ENCODE results near the gene RPN1.

RPN1 gene

DNA sequence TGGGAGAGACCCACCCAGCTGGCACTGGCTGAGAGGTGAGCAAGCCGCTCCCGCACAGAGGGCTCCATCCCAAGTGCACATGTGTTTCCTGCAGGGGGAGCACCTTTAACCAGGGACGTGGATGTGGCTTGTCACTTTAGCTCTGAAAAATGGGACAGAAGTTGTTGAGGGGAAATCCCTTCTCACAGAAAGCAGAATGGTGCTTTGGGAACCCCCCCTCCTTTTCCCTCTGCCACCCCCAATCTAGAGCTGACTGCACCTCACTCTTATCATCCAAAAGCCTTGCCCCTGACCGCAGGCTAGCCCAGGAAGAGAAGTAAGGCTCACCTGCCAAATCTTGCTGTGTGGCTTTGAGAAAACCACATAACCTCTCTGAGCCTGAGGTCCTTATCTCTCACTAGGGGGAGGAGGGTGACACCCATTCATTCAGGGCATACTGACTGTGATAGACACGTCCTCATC is 77.9 kb downstream of the RPN1 start:
- H3K79me1 ChIP-seq (ENCODE audit: low read length), result no peaks in the 10 kb centered on the region
- no peak overlapping the region for H4K5ac ChIP-seq (ENCODE audit: low read length)
- no peak overlapping the region for H3K18ac ChIP-seq (ENCODE audit: low read length)
- H3K23ac ChIP-seq (ENCODE audit: low read length), result no peak overlapping the region
- H2BK5ac ChIP-seq (ENCODE audit: low read length), result no peak overlapping the region
- no peak overlapping the region for H3K4me3 ChIP-seq (ENCODE audit: low read length)
- no peak overlapping the region for H3K4me2 ChIP-seq (ENCODE audit: low read length)
- no peak overlapping the region for H3K4ac ChIP-seq (ENCODE audit: low read depth, low read length)
- no peaks in the 10 kb centered on the region for H3K4me1 ChIP-seq (ENCODE audit: control insufficient read depth, low read depth, low read length)
- H3K36me3 ChIP-seq (ENCODE audit: control insufficient read depth, insufficient read depth, low read length), result no peaks in the 10 kb centered on the region
- H3K27me3 ChIP-seq (ENCODE audit: insufficient read depth, low read length, poor library complexity), result no peaks in the 10 kb centered on the region
- H2BK120ac ChIP-seq (ENCODE audit: low read depth, low read length), result no peak overlapping the region
- no peak overlapping the region for H3K9ac ChIP-seq (ENCODE audit: low read length)
- no peaks in the 10 kb centered on the region for H3K79me2 ChIP-seq (ENCODE audit: control insufficient read depth, insufficient read depth, low read length)
- no peak overlapping the region for H3K56ac ChIP-seq (ENCODE audit: low read length)
- H4K8ac ChIP-seq (ENCODE audit: low read depth, low read length), result no peak overlapping the region
- no peak overlapping the region for H2AK5ac ChIP-seq (ENCODE audit: low read length)
- H3K27ac ChIP-seq (ENCODE audit: low read depth, low read length), result no peak overlapping the region
- peak; percentile 70 for DNase-seq
- no CpG with 5 or more reads among the region's 5 CpGs for WGBS (ENCODE audit: extremely low coverage, insufficient coverage, low lambda C conversion rate)
- H2BK15ac ChIP-seq (replicated peaks; ENCODE audit: low read depth), result no peak overlapping the region

DNA sequence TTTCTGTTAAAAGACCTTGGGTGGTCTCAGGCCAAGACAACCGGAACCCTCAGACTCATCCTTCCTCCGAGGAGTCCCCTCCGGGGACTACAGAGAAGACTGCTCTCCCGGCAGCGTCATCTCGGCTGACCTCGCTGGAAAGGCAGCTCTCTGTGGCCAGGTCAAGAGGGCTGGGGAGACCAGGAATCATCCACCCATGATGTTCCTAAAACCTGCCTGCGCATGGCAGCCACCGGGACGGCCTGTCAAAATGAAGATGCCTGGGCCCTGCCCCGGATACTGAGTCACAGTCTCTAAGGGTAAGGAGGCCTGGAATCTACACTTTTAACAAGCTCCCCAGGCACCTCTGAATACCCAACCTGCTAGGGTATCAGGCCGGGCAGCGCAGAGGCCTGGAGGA is 78.6 kb downstream of the RPN1 start:
- Histone ChIP-seq H2BK120ac (ENCODE audit: low read depth, low read length) (no peak overlapping the region), H3K4ac (ENCODE audit: low read depth, low read length) (no peak overlapping the region)
- DNase-seq, result peak; percentile 47

More for the DNA sequence above, 78.6 kb downstream of the RPN1 start:
- no peak overlapping the region for H2AK5ac ChIP-seq (ENCODE audit: low read length)
- no peaks in the 10 kb centered on the region for H3K79me2 ChIP-seq (ENCODE audit: control insufficient read depth, insufficient read depth, low read length)
- H3K36me3 ChIP-seq (ENCODE audit: control insufficient read depth, insufficient read depth, low read length), result no peaks in the 10 kb centered on the region
- H2BK5ac ChIP-seq (ENCODE audit: low read length), result no peak overlapping the region
- H3K4me3 ChIP-seq (ENCODE audit: low read length), result no peak overlapping the region
- H3K4me2 ChIP-seq (ENCODE audit: low read length), result no peak overlapping the region
- H3K23ac ChIP-seq (ENCODE audit: low read length), result no peak overlapping the region
- H3K27ac ChIP-seq (ENCODE audit: low read depth, low read length), result no peak overlapping the region
- H3K56ac ChIP-seq (ENCODE audit: low read length), result no peak overlapping the region
- no peak overlapping the region for H4K5ac ChIP-seq (ENCODE audit: low read length)
- no peak overlapping the region for H3K9ac ChIP-seq (ENCODE audit: low read length)
- H3K79me1 ChIP-seq (ENCODE audit: low read length), result no peaks in the 10 kb centered on the region
- no CpG with 5 or more reads among the region's 13 CpGs for WGBS (ENCODE audit: extremely low coverage, insufficient coverage, low lambda C conversion rate)
- no peaks in the 10 kb centered on the region for H3K27me3 ChIP-seq (ENCODE audit: insufficient read depth, low read length, poor library complexity)
- H4K8ac ChIP-seq (ENCODE audit: low read depth, low read length), result no peak overlapping the region
- no peaks in the 10 kb centered on the region for H3K4me1 ChIP-seq (ENCODE audit: control insufficient read depth, low read depth, low read length)
- no peak overlapping the region for H2BK15ac ChIP-seq (replicated peaks; ENCODE audit: low read depth)
- H3K18ac ChIP-seq (ENCODE audit: low read length), result no peak overlapping the region

All from mesendoderm (in vitro differentiated cells).